CD4-positive, alpha-beta T cell (primary cell): ENCODE measurements around the gene TNFSF11. TPM values are rescaled to one million over a fixed set of nuclear protein-coding genes. Genes with fewer than 3 reads are reported as not detected.

Source experiments
- ATAC-seq: fragments of 200-7000 bp; cut with Tn5 transposase; one replicate; pipeline ENCODE4 v1.10.0; 2022; ENCODE audit warnings: mild to moderate bottlenecking; ENCODE audit not compliant: poor library complexity
- CTCF ChIA-PET: fragments of 350-600 bp; sonication (Branson Sonifier 250); formaldehyde crosslinking; loops from one replicate; lab custom pipeline; 2021; ENCODE audit warnings: antibody characterized with exemption, inconsistent platforms; lab: Charles Lee
- POLR2A ChIA-PET: fragments of 350-600 bp; sonication (Branson Sonifier 250); formaldehyde crosslinking; loops from one replicate; lab custom pipeline; 2021; ENCODE audit warnings: antibody characterized with exemption, inconsistent platforms; lab: Charles Lee
- DNase-seq, 14 experiments: peaks; one replicate each; pipeline ENCODE4 v3.0.0-alpha.2; 2013 to 2020; ENCODE audit warnings: mixed read lengths in 2 of 14
- H3K27ac ChIP-seq, 2 donors: one replicate each; pipeline versions ENCODE4 v1.5.1 to v1.7.0; 2013; ENCODE audit warnings: low read length in 2 of 2, low read depth in 1 of 2, mild to moderate bottlenecking in 1 of 2
- H3K27me3 ChIP-seq, 2 experiments: 1 replicate in 1 of 2; 2 replicates in 1 of 2; pipeline versions ENCODE4 v1.6.1 to v1.7.0; 2013; ENCODE audit warnings: low read length in 2 of 2, control low read depth in 1 of 2, mild to moderate bottlenecking in 1 of 2, moderate library complexity in 1 of 2; ENCODE audit not compliant: insufficient read depth in 2 of 2, control insufficient read depth in 1 of 2
- H3K36me3 ChIP-seq: one replicate; pipeline ENCODE4 v1.6.1; 2013; ENCODE audit warnings: low read length, control low read depth; ENCODE audit not compliant: insufficient read depth
- H3K4me1 ChIP-seq: one replicate; pipeline ENCODE4 v1.6.1; 2013; ENCODE audit warnings: low read length, control low read depth; ENCODE audit not compliant: insufficient read depth
- H3K4me3 ChIP-seq: one replicate; pipeline ENCODE4 v1.5.1; 2013; ENCODE audit warnings: mild to moderate bottlenecking, low read length, moderate library complexity
- H3K9me3 ChIP-seq, 2 experiments: 1 replicate in 1 of 2; 2 replicates in 1 of 2; pipeline versions ENCODE4 v1.6.1 to v1.7.0; 2013; ENCODE audit warnings: low read length in 2 of 2, mild to moderate bottlenecking in 2 of 2, control low read depth in 1 of 2, moderate library complexity in 1 of 2; ENCODE audit not compliant: control insufficient read depth in 1 of 2, insufficient read depth in 1 of 2
- H3K27ac Mint-ChIP-seq: one replicate; pipeline ENCODE4 v1.8.0; 2020; ENCODE audit warnings: mixed read lengths
- H3K27me3 Mint-ChIP-seq: one replicate; pipeline ENCODE4 v1.8.0; 2021; ENCODE audit warnings: mixed read lengths
- H3K36me3 Mint-ChIP-seq: one replicate; pipeline ENCODE4 v1.8.0; 2021; ENCODE audit warnings: low read depth, mixed read lengths
- H3K4me1 Mint-ChIP-seq: one replicate; pipeline ENCODE4 v1.8.0; 2021; ENCODE audit warnings: low read depth, mixed read lengths
- H3K4me3 Mint-ChIP-seq: one replicate; pipeline ENCODE4 v1.8.0; 2020; ENCODE audit warnings: mild to moderate bottlenecking, mixed read lengths
- H3K9me3 Mint-ChIP-seq: one replicate; pipeline ENCODE4 v1.8.0; 2020; ENCODE audit warnings: mixed read lengths
- CTCF ChIP-seq: fragments of 200-600 bp; IDR thresholded peaks from one replicate; pipeline ENCODE4 v1.8.0; 2022; ENCODE audit warnings: antibody characterized with exemption, mild to moderate bottlenecking
- intact Hi-C, 2 experiments: fragments of 100-400 bp; cut with DNase I in 1 of 2; cut with micrococcal nuclease in 1 of 2; formaldehyde crosslinking; loops; one replicate each; pipeline versions ENCODE4 v1.15.1 to v1.9.0; 2023 to 2025; cut with DNase I, micrococcal nuclease
- total RNA-seq, 174 experiments: library from RNA in 2 of 174; stranded (reverse) in 2 of 174; gene quantifications; one replicate each; pipeline ENCODE4 v1.2.3 and lab custom pipeline; 2021 to 2026

Gene TNFSF11
- total RNA-seq, 2 experiments from 2014 or later = 0.38 to 0.45 TPM

- Mint-ChIP-seq H3K9me3 (no peaks in the 10 kb centered on the region), H3K27me3 (no peaks in the 10 kb centered on the region), H3K4me1 (peaks cover 17% of the 10 kb centered on the region), H3K27ac (no peak overlapping the region), H3K36me3 (no peaks in the 10 kb centered on the region), H3K4me3 (no peak overlapping the region)
- ATAC-seq (no peak), DNase-seq (no peak)
- peaks cover 6% of the 10 kb centered on the region for H3K4me1 ChIP-seq
- TF ChIP-seq CTCF = no peak
- peaks cover 0 to 9% of the 10 kb centered on the region in 2 experiments for H3K27me3 ChIP-seq
- CTCF ChIA-PET = no interaction called here
- intact Hi-C loops = no loop called here
- POLR2A ChIA-PET = no interaction called here
- no peak overlapping the region for H3K4me3 ChIP-seq
- no peaks in the 10 kb centered on the region for H3K36me3 ChIP-seq
- H3K27ac ChIP-seq = no peak overlapping the region
- no peaks in the 10 kb centered on the region for H3K9me3 ChIP-seq
These were observed 6.7 kb downstream of the TNFSF11 start for GRCh38 chr13:42580644-42581043.

- H3K27ac Mint-ChIP-seq = no peak overlapping the region
- H3K27me3 ChIP-seq = peaks cover 0 to 9% of the 10 kb centered on the region in 2 experiments
- H3K4me1 Mint-ChIP-seq = peaks cover 10% of the 10 kb centered on the region
- no peaks in the 10 kb centered on the region for H3K36me3 Mint-ChIP-seq
- H3K9me3 Mint-ChIP-seq = no peaks in the 10 kb centered on the region
- ATAC-seq = no peak
- POLR2A ChIA-PET = no interaction called here
- DNase-seq = no peak
- H3K9me3 ChIP-seq = no peaks in the 10 kb centered on the region
- H3K4me3 ChIP-seq = no peak overlapping the region
- H3K36me3 ChIP-seq = no peaks in the 10 kb centered on the region
- no peak for TF ChIP-seq CTCF
- no peaks in the 10 kb centered on the region for H3K4me1 ChIP-seq
- no peak overlapping the region for H3K27ac ChIP-seq
- H3K27me3 Mint-ChIP-seq = no peaks in the 10 kb centered on the region
- H3K4me3 Mint-ChIP-seq = no peak overlapping the region
- CTCF ChIA-PET = no interaction called here
- intact Hi-C loops = no loop called here
These were observed 7.5 kb downstream of the TNFSF11 start for GRCh38 chr13:42581427-42581826.

- Histone ChIP-seq H3K4me3 (no peak overlapping the region), H3K27me3 (no peaks in the 10 kb centered on the region), H3K4me1 (no peaks in the 10 kb centered on the region), H3K27ac (no peak overlapping the region), H3K9me3 (no peaks in the 10 kb centered on the region), H3K36me3 (no peaks in the 10 kb centered on the region)
- no peak for DNase-seq
- Mint-ChIP-seq H3K4me1 (no peaks in the 10 kb centered on the region), H3K27ac (no peak overlapping the region), H3K9me3 (no peaks in the 10 kb centered on the region), H3K36me3 (no peaks in the 10 kb centered on the region), H3K27me3 (no peaks in the 10 kb centered on the region), H3K4me3 (no peak overlapping the region)
- no peak for ATAC-seq
- ChIA-PET CTCF (no interaction called here), POLR2A (no interaction called here)
- TF ChIP-seq CTCF = no peak
- intact Hi-C loops = loop anchor here (5.0 to 10.0 kb wide), 2 partner anchors 259 to 1283 kb away; partner anchors contain the start of genes CCDC122 (in 1 of the 2) and LACC1 (in 1 of the 2)
These were observed 17.6 kb downstream of the TNFSF11 start for GRCh38 chr13:42591602-42592001.
